ENCODE data around the gene DTNB.
"Not testable (repeated sequence)": the region's sequence is repeated elsewhere in the genome, so short reads cannot be mapped to it uniquely, and the experiment has no call there.

- TF ChIP-seq, protein P1, sequence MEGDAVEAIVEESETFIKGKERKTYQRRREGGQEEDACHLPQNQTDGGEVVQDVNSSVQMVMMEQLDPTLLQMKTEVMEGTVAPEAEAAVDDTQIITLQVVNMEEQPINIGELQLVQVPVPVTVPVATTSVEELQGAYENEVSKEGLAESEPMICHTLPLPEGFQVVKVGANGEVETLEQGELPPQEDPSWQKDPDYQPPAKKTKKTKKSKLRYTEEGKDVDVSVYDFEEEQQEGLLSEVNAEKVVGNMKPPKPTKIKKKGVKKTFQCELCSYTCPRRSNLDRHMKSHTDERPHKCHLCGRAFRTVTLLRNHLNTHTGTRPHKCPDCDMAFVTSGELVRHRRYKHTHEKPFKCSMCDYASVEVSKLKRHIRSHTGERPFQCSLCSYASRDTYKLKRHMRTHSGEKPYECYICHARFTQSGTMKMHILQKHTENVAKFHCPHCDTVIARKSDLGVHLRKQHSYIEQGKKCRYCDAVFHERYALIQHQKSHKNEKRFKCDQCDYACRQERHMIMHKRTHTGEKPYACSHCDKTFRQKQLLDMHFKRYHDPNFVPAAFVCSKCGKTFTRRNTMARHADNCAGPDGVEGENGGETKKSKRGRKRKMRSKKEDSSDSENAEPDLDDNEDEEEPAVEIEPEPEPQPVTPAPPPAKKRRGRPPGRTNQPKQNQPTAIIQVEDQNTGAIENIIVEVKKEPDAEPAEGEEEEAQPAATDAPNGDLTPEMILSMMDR (IDR thresholded peaks at IDR 0.05): not testable (repeated sequence)
- TF ChIP-seq POLR2AphosphoS5 (IDR thresholded peaks at IDR 0.05): not testable (repeated sequence)
These were observed 260.0 kb downstream of the DTNB start for GRCh38 chr2:25413409-25413808.

Data from gastroesophageal sphincter (tissue), 3 donors.